GM18951 (cell line): ENCODE measurements around the gene RGSL1.

Source experiments
- POLR2A ChIP-seq: IDR thresholded peaks from 4 replicates; pipeline ENCODE4 v1.6.1; 2011; ENCODE audit warnings: mild to moderate bottlenecking; ENCODE audit not compliant: insufficient read length, insufficient read depth; ENCODE audit errors: extremely low read depth
- in situ Hi-C: fragments of 300-500 bp; cut with MboI; formaldehyde crosslinking; loops from one replicate; pipeline ENCODE4 v1.12.0; 2022; ENCODE audit warnings: low sequenced_read_pairs, mixed read lengths, inconsistent platforms; ENCODE audit not compliant: unreplicated experiment

Gene RGSL1

GRCh38 chr1:182450087-182450486 is at the start of gene RGSL1:
Gene RGSL1, plus strand, starts transcription at chr1:182450146. Its CDS starts 20 bp downstream, at chr1:182450166.
- in situ Hi-C loops: no loop called here
- TF ChIP-seq POLR2A: no peak

- no peak for TF ChIP-seq POLR2A
- in situ Hi-C loops: no loop called here
Observed at GRCh38 chr1:182400567-182400966, 49.4 kb upstream of the RGSL1 start, which contains the start of gene TEDDM1. Gene TEDDM1, minus strand, starts transcription at chr1:182400667. Its CDS starts 182 bp downstream, at chr1:182400485.

- no peak for TF ChIP-seq POLR2A
- in situ Hi-C loops: no loop called here
Observed at GRCh38 chr1:182404781-182405180, 45.2 kb upstream of the RGSL1 start.

- in situ Hi-C loops: no loop called here
- TF ChIP-seq POLR2A: no peak
Observed at GRCh38 chr1:182405578-182405977, 44.4 kb upstream of the RGSL1 start.

- no peak for TF ChIP-seq POLR2A
- in situ Hi-C loops: no loop called here
Observed at GRCh38 chr1:182406012-182406411, 43.9 kb upstream of the RGSL1 start.

GRCh38 chr1:182407724-182408123 is 42.2 kb upstream of the RGSL1 start:
- no peak for TF ChIP-seq POLR2A
- in situ Hi-C loops: no loop called here

- in situ Hi-C loops: no loop called here
- TF ChIP-seq POLR2A: no peak
Observed at GRCh38 chr1:182408435-182409075, 41.4 kb upstream of the RGSL1 start.

GRCh38 chr1:182410138-182410537 is 39.8 kb upstream of the RGSL1 start:
- in situ Hi-C loops: no loop called here
- no peak for TF ChIP-seq POLR2A

- TF ChIP-seq POLR2A: no peak
- in situ Hi-C loops: no loop called here
Observed at GRCh38 chr1:182410620-182411273, 39.2 kb upstream of the RGSL1 start.

GRCh38 chr1:182413486-182413885 is 36.5 kb upstream of the RGSL1 start:
- in situ Hi-C loops: no loop called here
- TF ChIP-seq POLR2A: no peak

- no peak for TF ChIP-seq POLR2A
- in situ Hi-C loops: no loop called here
Observed at GRCh38 chr1:182413969-182414368, 36.0 kb upstream of the RGSL1 start.

GRCh38 chr1:182415789-182416188 is 34.2 kb upstream of the RGSL1 start:
- in situ Hi-C loops: no loop called here
- TF ChIP-seq POLR2A: no peak

GRCh38 chr1:182426442-182427430 is 23.2 kb upstream of the RGSL1 start:
- in situ Hi-C loops: no loop called here
- TF ChIP-seq POLR2A: no peak

GRCh38 chr1:182428043-182428442 is 21.9 kb upstream of the RGSL1 start:
- TF ChIP-seq POLR2A: no peak
- in situ Hi-C loops: no loop called here
